DOHH2 (cell line): Measurements from ENCODE around the gene CARMIL3.

ENCODE experiments used
- CTCF ChIP-seq: fragments of 200-600 bp; sonication (generic); IDR thresholded peaks from one replicate; pipeline ENCODE4 v1.5.1; 2014; ENCODE audit warnings: antibody characterized with exemption, mild to moderate bottlenecking, low read depth, low read length; ENCODE audit not compliant: poor library complexity, severe bottlenecking
- EZH2phosphoT487 ChIP-seq: fragments of 200-600 bp; sonication (generic); IDR thresholded peaks from 2 replicates; pipeline ENCODE4 v1.6.1; 2017; ENCODE audit warnings: borderline replicate concordance, mild to moderate bottlenecking, antibody characterized with exemption, low read length, moderate library complexity, mixed read lengths

- TF ChIP-seq CTCF (no peak), EZH2phosphoT487 (no peak)
Observed at GRCh38 chr14:24077086-24077485, 25.3 kb downstream of the CARMIL3 start.
